HFFc6 (cell line): ENCODE measurements around the gene ERGIC3. TPM values are rescaled to one million over a fixed set of nuclear protein-coding genes. Genes with fewer than 3 reads are reported as not detected.
"Not testable (repeated sequence)": the region's sequence is repeated elsewhere in the genome, so short reads cannot be mapped to it uniquely, and the experiment has no call there.

Experiments used
- DNase-seq: peaks from one replicate; pipeline ENCODE4 v3.0.0-alpha.2; 2018
- H3K27ac Mint-ChIP-seq: 2 replicates; pipeline ENCODE4 v1.8.0; 2020; ENCODE audit warnings: mild to moderate bottlenecking, mixed read lengths
- H3K27me3 Mint-ChIP-seq: 2 replicates; pipeline ENCODE4 v1.8.0; 2021; ENCODE audit warnings: mild to moderate bottlenecking, moderate library complexity, mixed read lengths; ENCODE audit not compliant: insufficient read depth
- H3K36me3 Mint-ChIP-seq: 2 replicates; pipeline ENCODE4 v1.8.0; 2021; ENCODE audit warnings: low read depth, mixed read lengths
- H3K4me1 Mint-ChIP-seq: 2 replicates; pipeline ENCODE4 v1.8.0; 2020; ENCODE audit warnings: low read depth, mixed read lengths
- H3K4me3 Mint-ChIP-seq: 2 replicates; pipeline ENCODE4 v1.8.0; 2020; ENCODE audit warnings: mild to moderate bottlenecking, moderate library complexity, mixed read lengths
- H3K9me3 Mint-ChIP-seq: 2 replicates; pipeline ENCODE4 v1.8.0; 2020; ENCODE audit warnings: mild to moderate bottlenecking, mixed read lengths
- CTCF ChIP-seq: fragments of 200-600 bp; sonication (generic); IDR thresholded peaks from 2 replicates; pipeline ENCODE4 v1.5.0; 2021; ENCODE audit warnings: antibody characterized with exemption, mild to moderate bottlenecking
- total RNA-seq, 6 experiments: library from RNA; stranded (reverse); fragmentation: NEBNext Ultra II Directional; extraction: Animal tissue kit (Norgen Biotek cat#: 25700); gene quantifications; 2 replicates in 1 of 6; 3 replicates in 5 of 6; pipeline ENCODE4 v1.2.3, GENCODE V29; 2021

ERGIC3 gene
- total RNA-seq, 6 experiments from 2014 or later, result 231 to 275 (median 239) TPM

GRCh38 chr20:35551503-35551902 is 9.6 kb downstream of the ERGIC3 start:
- TF ChIP-seq CTCF, result no peak
- no peak for DNase-seq
- no peak overlapping the region for H3K4me3 Mint-ChIP-seq
- no peaks in the 10 kb centered on the region for H3K4me1 Mint-ChIP-seq
- H3K27ac Mint-ChIP-seq, result no peak overlapping the region
- peaks cover 18% of the 10 kb centered on the region; the same call in 1 of the 2 replicates for H3K36me3 Mint-ChIP-seq
- no peaks in the 10 kb centered on the region for H3K9me3 Mint-ChIP-seq
- H3K27me3 Mint-ChIP-seq, result peaks cover 2% of the 10 kb centered on the region; the same call in 1 of the 2 replicates

GRCh38 chr20:35552914-35553313 is 11.0 kb downstream of the ERGIC3 start:
- Mint-ChIP-seq H3K27ac (no peak overlapping the region), H3K27me3 (peaks cover 2% of the 10 kb centered on the region; the same call in 1 of the 2 replicates), H3K4me1 (no peaks in the 10 kb centered on the region), H3K9me3 (no peaks in the 10 kb centered on the region), H3K36me3 (peaks cover 19% of the 10 kb centered on the region; the same call in 1 of the 2 replicates), H3K4me3 (no peak overlapping the region)
- no peak for DNase-seq
- no peak for TF ChIP-seq CTCF

GRCh38 chr20:35555461-35555860 is 13.6 kb downstream of the ERGIC3 start:
- not testable (repeated sequence) for H3K27ac Mint-ChIP-seq, H3K9me3 Mint-ChIP-seq, H3K27me3 Mint-ChIP-seq, H3K4me3 Mint-ChIP-seq, H3K4me1 Mint-ChIP-seq, DNase-seq
- H3K36me3 Mint-ChIP-seq, result peaks cover 15% of the 10 kb centered on the region

- no peak overlapping the region for H3K4me3 Mint-ChIP-seq
- DNase-seq, result no peak
- peaks cover under 1% of the 10 kb centered on the region; the same call in 1 of the 2 replicates for H3K4me1 Mint-ChIP-seq
- TF ChIP-seq CTCF, result no peak
- H3K27me3 Mint-ChIP-seq, result peaks cover 2% of the 10 kb centered on the region; the same call in 1 of the 2 replicates
- peaks cover 15% of the 10 kb centered on the region for H3K36me3 Mint-ChIP-seq
- no peaks in the 10 kb centered on the region for H3K9me3 Mint-ChIP-seq
- H3K27ac Mint-ChIP-seq, result no peak overlapping the region
Measured at GRCh38 chr20:35555951-35556645, 14.2 kb downstream of the ERGIC3 start.

GRCh38 chr20:35556871-35557270 is 15.0 kb downstream of the ERGIC3 start:
- H3K27ac Mint-ChIP-seq, result no peak overlapping the region

More at GRCh38 chr20:35556871-35557270, 15.0 kb downstream of the ERGIC3 start:
- DNase-seq, result no peak
- peaks cover 2% of the 10 kb centered on the region; the same call in 1 of the 2 replicates for H3K27me3 Mint-ChIP-seq
- peaks cover 6% of the 10 kb centered on the region; the same call in 1 of the 2 replicates for H3K4me1 Mint-ChIP-seq
- no peaks in the 10 kb centered on the region for H3K9me3 Mint-ChIP-seq
- peaks cover 15% of the 10 kb centered on the region for H3K36me3 Mint-ChIP-seq
- no peak for TF ChIP-seq CTCF
- no peak overlapping the region for H3K4me3 Mint-ChIP-seq
